ENCODE measurements around the gene DIAPH3. TPM values are rescaled to one million over a fixed set of nuclear protein-coding genes. Genes with fewer than 3 reads are reported as not detected.

Gene DIAPH3
- polyA plus RNA-seq, 1 donor from 2014 or later, result 0.37 TPM

DNA sequence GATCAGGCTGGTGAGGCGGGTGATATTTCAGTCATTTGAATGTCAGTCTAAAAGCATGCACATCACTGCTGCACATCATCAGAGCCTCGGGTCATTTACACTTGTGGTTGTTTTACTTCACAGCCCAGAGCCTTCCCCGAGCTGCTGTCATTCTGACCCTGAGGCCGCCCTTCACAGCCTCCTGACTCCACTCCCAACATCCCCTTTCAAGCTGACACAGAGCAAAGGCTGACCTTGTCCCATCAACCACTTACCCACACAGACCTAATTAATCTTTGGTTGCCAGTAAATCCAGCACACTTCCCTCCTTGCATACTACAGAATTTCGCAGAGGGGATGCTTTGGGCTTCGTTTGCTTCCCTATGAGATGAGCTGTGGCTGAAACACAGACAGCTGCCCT is 528.1 kb downstream of the DIAPH3 start:
- Histone ChIP-seq H3K27me3 (ENCODE audit: insufficient read depth, low read depth, low read length) (no peaks in the 10 kb centered on the region), H3K9ac (ENCODE audit: low read length) (no peak overlapping the region), H2AFZ (ENCODE audit: low read depth, low read length) (no peak overlapping the region), H3K79me2 (replicated peaks; ENCODE audit: insufficient read depth, low read length) (no peaks in the 10 kb centered on the region), H3K27ac (ENCODE audit: low read length) (no peak overlapping the region), H3F3A (ENCODE audit: insufficient read depth, low read length, poor library complexity, severe bottlenecking) (no peaks in the 10 kb centered on the region), H4K20me1 (ENCODE audit: insufficient read depth) (no peaks in the 10 kb centered on the region), H3K4me2 (ENCODE audit: low read length) (peak overlapping the region; percentile 28), H3K4me3 (ENCODE audit: low read length) (peak overlapping the region; percentile 4), H3K9me2 (ENCODE audit: insufficient read depth, low read length) (no peaks in the 10 kb centered on the region), H3K36me3 (ENCODE audit: insufficient read depth, low read length) (no peaks in the 10 kb centered on the region), H3K9me3 (ENCODE audit: low read length) (no peaks in the 10 kb centered on the region)
- peak; percentile 45 for TF ChIP-seq EP300 (conservative IDR thresholded peaks at IDR 0.05; ENCODE audit: poor library complexity, severe bottlenecking)
- TF ChIP-seq POLR2AphosphoS5 (IDR thresholded peaks at IDR 0.05), result no peak
- no peak for TF ChIP-seq MXI1 (conservative IDR thresholded peaks at IDR 0.05; ENCODE audit: poor library complexity, severe bottlenecking)
- TF ChIP-seq, protein P1, sequence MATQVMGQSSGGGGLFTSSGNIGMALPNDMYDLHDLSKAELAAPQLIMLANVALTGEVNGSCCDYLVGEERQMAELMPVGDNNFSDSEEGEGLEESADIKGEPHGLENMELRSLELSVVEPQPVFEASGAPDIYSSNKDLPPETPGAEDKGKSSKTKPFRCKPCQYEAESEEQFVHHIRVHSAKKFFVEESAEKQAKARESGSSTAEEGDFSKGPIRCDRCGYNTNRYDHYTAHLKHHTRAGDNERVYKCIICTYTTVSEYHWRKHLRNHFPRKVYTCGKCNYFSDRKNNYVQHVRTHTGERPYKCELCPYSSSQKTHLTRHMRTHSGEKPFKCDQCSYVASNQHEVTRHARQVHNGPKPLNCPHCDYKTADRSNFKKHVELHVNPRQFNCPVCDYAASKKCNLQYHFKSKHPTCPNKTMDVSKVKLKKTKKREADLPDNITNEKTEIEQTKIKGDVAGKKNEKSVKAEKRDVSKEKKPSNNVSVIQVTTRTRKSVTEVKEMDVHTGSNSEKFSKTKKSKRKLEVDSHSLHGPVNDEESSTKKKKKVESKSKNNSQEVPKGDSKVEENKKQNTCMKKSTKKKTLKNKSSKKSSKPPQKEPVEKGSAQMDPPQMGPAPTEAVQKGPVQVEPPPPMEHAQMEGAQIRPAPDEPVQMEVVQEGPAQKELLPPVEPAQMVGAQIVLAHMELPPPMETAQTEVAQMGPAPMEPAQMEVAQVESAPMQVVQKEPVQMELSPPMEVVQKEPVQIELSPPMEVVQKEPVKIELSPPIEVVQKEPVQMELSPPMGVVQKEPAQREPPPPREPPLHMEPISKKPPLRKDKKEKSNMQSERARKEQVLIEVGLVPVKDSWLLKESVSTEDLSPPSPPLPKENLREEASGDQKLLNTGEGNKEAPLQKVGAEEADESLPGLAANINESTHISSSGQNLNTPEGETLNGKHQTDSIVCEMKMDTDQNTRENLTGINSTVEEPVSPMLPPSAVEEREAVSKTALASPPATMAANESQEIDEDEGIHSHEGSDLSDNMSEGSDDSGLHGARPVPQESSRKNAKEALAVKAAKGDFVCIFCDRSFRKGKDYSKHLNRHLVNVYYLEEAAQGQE (IDR thresholded peaks at IDR 0.05; ENCODE audit: borderline replicate concordance), result no peak
- TF ChIP-seq TAF1 (IDR thresholded peaks at IDR 0.05; ENCODE audit: low read depth), result no peak

DNA sequence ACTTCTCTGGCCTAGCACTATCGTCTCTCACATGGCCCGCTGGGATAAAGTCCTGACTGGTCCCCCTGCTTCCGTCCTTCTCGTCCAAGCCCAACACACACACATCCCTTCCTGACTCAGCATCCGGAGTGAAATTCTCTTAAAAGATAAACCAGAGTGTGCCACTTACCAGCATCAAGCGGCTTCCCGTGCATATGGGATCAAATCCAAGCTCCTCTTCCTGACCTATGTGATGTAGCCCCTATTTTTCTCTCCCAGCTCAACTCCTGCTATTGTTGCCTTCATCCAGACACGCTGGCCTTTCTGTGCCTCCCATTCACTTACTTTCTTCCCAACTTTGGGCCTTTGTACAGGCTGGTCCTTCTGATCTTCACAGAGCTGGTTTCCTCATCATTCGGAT is 530.4 kb downstream of the DIAPH3 start:
- no peaks in the 10 kb centered on the region for H3K9me2 ChIP-seq (ENCODE audit: insufficient read depth, low read length)
- no peaks in the 10 kb centered on the region for H3F3A ChIP-seq (ENCODE audit: insufficient read depth, low read length, poor library complexity, severe bottlenecking)
- H3K27ac ChIP-seq (ENCODE audit: low read length), result no peak overlapping the region
- H3K79me2 ChIP-seq (replicated peaks; ENCODE audit: insufficient read depth, low read length), result no peaks in the 10 kb centered on the region
- H3K4me2 ChIP-seq (ENCODE audit: low read length), result no peak overlapping the region
- no peak overlapping the region for H3K4me3 ChIP-seq (ENCODE audit: low read length)
- no peak overlapping the region for H3K9ac ChIP-seq (ENCODE audit: low read length)
- H3K9me3 ChIP-seq (ENCODE audit: low read length), result no peaks in the 10 kb centered on the region
- no peaks in the 10 kb centered on the region for H3K27me3 ChIP-seq (ENCODE audit: insufficient read depth, low read depth, low read length)
- TF ChIP-seq EZH2 (IDR thresholded peaks at IDR 0.05; ENCODE audit: borderline replicate concordance, insufficient read depth, low read length, poor library complexity, severe bottlenecking) (no peak), SMC3 (conservative IDR thresholded peaks at IDR 0.05; ENCODE audit: poor library complexity) (no peak), POLR2AphosphoS5 (IDR thresholded peaks at IDR 0.05) (no peak)
- H4K20me1 ChIP-seq (ENCODE audit: insufficient read depth), result no peaks in the 10 kb centered on the region
- no peak overlapping the region for H2AFZ ChIP-seq (ENCODE audit: low read depth, low read length)
- H3K36me3 ChIP-seq (ENCODE audit: insufficient read depth, low read length), result no peaks in the 10 kb centered on the region

DNA sequence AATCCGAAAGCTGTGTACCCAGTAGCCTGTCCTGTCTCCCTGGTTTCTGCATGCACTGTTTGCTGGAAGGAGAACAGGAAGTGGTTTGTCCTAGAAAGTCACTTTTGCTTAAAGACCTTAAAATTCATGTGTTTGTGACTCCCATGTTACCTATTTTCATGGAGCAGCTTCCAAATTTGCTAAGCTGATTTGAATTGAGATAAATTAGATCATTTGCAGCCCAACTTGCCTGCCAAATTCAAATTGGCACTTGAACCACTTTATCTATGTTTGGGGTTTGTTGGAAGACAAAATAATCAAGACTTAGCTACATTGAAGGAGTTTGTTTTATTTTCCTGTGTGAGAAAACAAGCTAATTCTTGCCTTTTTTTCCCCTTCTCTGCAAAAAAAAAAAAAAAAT is 532.5 kb downstream of the DIAPH3 start:
- no peaks in the 10 kb centered on the region for H3K9me3 ChIP-seq (ENCODE audit: low read length)
- no peaks in the 10 kb centered on the region for H3K36me3 ChIP-seq (ENCODE audit: insufficient read depth, low read length)
- H3K9me2 ChIP-seq (ENCODE audit: insufficient read depth, low read length), result no peaks in the 10 kb centered on the region
- H4K20me1 ChIP-seq (ENCODE audit: insufficient read depth), result no peaks in the 10 kb centered on the region
- no peaks in the 10 kb centered on the region for H3F3A ChIP-seq (ENCODE audit: insufficient read depth, low read length, poor library complexity, severe bottlenecking)
- no peak overlapping the region for H3K4me3 ChIP-seq (ENCODE audit: low read length)
- H3K9ac ChIP-seq (ENCODE audit: low read length), result no peak overlapping the region
- no peak overlapping the region for H3K27ac ChIP-seq (ENCODE audit: low read length)
- no peak overlapping the region for H2AFZ ChIP-seq (ENCODE audit: low read depth, low read length)
- no peak overlapping the region for H3K4me2 ChIP-seq (ENCODE audit: low read length)
- no peaks in the 10 kb centered on the region for H3K27me3 ChIP-seq (ENCODE audit: insufficient read depth, low read depth, low read length)
- no peaks in the 10 kb centered on the region for H3K79me2 ChIP-seq (replicated peaks; ENCODE audit: insufficient read depth, low read length)
- TF ChIP-seq, protein P1 (IDR thresholded peaks at IDR 0.05; ENCODE audit: borderline replicate concordance), result no peak
- TF ChIP-seq EZH2 (IDR thresholded peaks at IDR 0.05; ENCODE audit: borderline replicate concordance, insufficient read depth, low read length, poor library complexity, severe bottlenecking) (no peak), MXI1 (conservative IDR thresholded peaks at IDR 0.05; ENCODE audit: poor library complexity, severe bottlenecking) (no peak), RAD21 (conservative IDR thresholded peaks at IDR 0.05) (no peak), TAF1 (IDR thresholded peaks at IDR 0.05; ENCODE audit: low read depth) (no peak), SMC3 (conservative IDR thresholded peaks at IDR 0.05; ENCODE audit: poor library complexity) (no peak)
- TF ChIP-seq, protein P2, sequence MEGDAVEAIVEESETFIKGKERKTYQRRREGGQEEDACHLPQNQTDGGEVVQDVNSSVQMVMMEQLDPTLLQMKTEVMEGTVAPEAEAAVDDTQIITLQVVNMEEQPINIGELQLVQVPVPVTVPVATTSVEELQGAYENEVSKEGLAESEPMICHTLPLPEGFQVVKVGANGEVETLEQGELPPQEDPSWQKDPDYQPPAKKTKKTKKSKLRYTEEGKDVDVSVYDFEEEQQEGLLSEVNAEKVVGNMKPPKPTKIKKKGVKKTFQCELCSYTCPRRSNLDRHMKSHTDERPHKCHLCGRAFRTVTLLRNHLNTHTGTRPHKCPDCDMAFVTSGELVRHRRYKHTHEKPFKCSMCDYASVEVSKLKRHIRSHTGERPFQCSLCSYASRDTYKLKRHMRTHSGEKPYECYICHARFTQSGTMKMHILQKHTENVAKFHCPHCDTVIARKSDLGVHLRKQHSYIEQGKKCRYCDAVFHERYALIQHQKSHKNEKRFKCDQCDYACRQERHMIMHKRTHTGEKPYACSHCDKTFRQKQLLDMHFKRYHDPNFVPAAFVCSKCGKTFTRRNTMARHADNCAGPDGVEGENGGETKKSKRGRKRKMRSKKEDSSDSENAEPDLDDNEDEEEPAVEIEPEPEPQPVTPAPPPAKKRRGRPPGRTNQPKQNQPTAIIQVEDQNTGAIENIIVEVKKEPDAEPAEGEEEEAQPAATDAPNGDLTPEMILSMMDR (IDR thresholded peaks at IDR 0.05; ENCODE audit: poor library complexity, severe bottlenecking), result no peak
